ENCODE results near the gene UBQLN3.

Gene UBQLN3

DNA sequence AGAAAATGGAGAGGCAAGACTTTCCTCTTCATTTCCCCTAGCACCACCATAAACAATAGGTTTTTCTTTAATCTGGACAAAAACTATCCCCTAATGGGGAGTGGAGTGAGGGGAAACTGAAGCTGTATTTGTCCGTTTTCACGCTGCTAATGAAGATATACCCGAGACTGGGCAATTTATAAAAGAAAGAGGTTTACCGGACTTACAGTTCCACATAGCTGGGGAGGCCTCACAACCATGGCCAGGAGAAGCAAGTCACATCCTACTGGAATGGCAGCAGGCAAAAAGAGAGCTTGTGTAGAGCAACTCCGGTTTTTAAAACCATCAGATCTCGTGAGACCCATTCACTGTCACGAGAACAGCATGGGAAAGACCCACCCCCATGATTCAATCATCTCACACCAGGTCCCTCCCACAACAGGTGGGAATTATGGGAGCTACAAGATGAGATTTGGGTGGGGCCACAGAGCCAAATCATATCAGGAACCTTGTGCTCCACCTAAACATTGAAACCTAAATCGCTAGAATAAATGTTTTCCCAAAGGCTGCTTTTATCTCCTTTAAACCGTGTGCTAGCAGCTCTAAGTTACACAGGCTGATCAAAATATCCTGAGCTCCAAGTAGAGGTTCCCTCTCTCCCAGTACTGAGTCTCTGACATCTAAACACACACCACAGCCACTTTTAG lies 4.3 kb downstream of the UBQLN3 start:
- DNase-seq (ENCODE audit: low read depth in 2 of 2) = no peak

DNA sequence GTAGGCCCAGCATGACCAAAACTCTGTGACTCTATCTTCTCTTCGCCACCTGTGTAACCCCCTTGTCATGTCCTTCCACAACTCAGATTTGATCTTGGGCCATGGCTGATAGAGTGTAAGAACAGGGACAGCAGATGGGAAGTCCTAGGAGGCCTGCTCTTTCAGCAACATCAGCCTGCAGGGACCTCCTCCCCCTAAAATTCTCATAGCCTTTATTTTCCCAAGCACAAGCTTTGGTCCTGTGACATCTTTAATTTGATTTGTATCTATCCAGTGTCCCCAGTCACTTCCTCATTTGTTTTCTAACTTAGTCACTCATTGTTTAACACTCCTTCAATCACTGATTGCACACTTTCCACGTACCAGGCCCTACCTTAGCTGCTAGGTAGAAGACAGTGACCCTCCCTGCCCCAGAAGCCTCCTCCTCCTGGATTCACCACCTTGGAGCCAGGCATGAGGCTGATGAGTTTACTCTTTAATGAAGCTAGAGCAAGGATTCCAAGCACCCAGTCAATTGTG lies 5.3 kb downstream of the UBQLN3 start:
- no peak for DNase-seq (ENCODE audit: low read depth in 2 of 2)

DNA sequence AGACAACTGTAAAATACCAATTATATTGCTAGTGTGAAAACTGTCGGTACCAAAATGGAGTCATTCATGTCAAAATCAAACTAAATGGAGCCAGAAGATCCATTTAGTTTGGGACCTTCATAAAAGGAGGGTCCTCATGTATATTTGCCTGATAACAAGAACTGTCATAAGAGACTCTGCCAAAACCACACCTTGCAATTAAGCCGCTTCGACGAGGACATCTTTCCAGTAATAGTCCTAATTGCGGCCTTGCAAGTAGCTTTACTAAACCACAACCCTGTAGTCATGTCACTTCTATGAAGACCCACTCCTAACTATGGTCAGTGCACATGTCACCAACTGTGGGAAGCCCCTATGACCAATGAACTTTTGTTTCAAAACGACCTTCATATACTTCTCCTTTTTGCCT lies 9.4 kb downstream of the UBQLN3 start:
- DNase-seq (ENCODE audit: low read depth in 2 of 2) = no peak

DNA sequence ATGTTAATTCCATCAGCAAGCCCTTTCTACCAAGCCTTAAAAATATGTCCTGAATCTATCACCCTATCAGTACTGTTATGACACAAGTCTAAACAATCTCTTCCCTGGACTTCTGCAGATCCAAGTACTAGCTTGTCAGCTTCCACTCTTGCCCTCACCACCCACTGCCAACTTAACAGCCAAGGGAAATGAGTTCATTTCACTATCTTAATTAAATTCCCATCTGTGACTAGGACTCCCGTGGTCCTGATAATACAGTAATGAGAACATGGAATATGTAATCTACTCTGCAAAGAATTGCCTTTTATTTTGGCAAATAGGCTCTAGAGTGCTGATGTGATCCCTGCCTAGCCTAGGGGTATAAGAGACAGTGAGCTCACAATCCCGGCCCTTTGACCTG lies 10.1 kb downstream of the UBQLN3 start:
- no peak for DNase-seq (ENCODE audit: low read depth in 2 of 2)

DNA sequence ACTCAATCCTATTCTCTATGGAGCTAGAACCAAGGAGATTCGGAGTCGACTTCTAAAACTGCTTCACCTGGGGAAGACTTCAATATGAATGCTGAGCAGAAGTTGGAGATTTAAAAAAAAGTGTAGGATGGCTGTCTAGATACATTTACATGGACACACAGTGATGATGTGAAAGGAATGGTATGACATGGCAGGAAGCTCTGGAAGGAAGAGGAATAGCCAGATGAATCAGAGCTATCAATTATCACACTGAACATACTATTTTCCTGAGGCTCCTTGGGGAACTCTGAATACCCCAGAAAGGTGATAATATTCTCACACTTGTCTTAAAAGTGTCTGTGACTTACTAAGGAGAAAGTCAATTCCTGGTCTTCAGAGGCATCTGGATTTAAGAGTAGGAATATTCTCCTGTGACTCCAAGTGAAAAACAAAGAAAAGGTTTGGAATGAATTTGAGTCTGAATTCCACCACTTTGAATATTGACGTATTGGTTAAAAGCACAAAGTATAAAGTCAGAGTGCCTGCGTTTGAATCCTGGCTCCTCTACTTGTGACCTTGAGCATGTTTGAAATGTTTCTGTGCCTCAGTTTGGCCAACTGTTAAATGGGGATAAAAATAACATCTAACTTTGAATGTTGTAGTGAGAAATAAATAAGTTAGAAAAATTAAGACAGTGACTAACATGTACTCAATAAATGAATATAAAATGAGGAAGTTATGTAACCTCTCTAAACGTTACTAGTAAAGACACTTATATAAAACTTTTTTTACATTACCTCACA lies 20.0 kb downstream of the UBQLN3 start:
- DNase-seq (ENCODE audit: low read depth in 2 of 2) = no peak

DNA sequence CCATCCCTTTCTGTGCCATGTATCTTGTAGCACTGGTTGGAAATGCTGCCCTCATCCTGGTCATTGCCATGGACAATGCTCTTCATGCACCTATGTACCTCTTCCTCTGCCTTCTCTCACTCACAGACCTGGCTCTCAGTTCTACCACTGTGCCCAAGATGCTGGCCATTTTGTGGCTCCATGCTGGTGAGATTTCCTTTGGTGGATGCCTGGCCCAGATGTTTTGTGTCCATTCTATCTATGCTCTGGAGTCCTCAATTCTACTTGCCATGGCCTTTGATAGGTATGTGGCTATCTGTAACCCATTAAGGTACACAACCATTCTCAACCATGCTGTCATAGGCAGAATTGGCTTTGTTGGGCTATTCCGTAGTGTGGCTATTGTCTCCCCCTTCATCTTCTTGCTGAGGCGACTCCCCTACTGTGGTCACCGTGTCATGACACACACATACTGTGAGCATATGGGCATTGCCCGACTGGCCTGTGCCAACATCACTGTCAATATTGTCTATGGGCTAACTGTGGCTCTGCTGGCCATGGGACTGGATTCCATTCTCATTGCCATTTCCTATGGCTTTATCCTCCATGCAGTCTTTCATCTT lies 20.9 kb downstream of the UBQLN3 start:
- DNase-seq (ENCODE audit: low read depth in 2 of 2) = no peak

DNA sequence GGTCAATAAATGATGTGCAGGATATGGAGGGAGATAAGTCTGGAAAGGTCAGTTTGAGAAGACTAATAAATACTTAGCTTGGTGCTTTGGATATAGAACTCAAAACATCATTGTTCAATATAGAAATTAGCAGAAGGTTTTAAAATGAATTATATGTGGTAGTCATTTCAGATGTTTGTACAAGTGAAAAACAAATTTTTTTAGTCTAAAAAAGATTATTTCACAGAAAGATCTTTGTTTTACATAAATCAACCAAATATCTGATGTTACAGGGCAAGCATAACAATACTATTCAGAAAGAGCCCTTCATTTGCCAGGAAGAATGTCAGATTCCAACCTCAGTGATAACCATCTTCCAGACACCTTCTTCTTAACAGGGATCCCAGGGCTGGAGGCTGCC lies 21.4 kb downstream of the UBQLN3 start, which contains the start of gene OR52D1:
Gene OR52D1 (plus strand): TSS at position 301 of the 400 bp plus-strand sequence. CDS start 22 bp downstream, at position 323.
- DNase-seq (ENCODE audit: low read depth in 2 of 2) = no peak

DNA sequence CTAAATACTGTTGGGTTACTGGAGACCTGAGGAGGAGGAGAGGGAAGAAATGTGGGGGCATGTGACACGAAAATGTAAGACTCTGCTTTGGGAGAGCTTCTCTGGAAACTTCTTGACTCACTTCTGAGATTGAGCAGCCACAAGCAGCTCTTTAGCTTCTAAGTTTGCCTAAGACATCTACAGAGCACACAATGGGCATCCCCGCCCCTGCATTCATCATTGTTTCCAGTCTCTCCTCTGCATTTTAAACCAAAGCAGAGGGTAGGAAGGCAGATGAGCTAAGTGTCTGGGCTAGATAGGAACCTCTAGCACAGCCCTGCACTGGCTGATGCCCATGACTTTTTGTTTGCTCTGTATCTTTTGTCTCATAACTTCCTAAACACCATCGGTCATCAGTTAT lies 23.3 kb downstream of the UBQLN3 start:
- peak; percentile 5 to 7 for DNase-seq (ENCODE audit: low read depth in 2 of 2)

DNA sequence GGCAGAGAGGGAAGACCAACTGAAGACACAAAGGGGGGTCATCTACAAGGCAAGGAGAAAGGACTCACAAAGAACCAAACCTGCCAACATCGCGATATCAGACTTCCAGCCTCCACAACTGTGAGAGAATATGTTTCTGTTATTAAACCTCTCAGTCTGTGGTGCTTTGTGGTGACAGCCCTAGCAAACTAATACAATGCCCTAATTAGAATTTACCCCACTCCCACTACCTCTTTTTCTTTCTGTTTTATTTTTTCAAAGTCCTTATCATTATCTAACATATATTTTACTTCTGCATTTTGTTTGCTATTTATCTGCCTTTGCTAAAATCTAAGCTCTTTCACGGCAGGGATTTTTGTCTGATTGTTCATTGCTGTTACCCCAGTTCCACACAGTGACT lies 23.8 kb downstream of the UBQLN3 start:
- no peak for DNase-seq (ENCODE audit: low read depth in 2 of 2)

DNA sequence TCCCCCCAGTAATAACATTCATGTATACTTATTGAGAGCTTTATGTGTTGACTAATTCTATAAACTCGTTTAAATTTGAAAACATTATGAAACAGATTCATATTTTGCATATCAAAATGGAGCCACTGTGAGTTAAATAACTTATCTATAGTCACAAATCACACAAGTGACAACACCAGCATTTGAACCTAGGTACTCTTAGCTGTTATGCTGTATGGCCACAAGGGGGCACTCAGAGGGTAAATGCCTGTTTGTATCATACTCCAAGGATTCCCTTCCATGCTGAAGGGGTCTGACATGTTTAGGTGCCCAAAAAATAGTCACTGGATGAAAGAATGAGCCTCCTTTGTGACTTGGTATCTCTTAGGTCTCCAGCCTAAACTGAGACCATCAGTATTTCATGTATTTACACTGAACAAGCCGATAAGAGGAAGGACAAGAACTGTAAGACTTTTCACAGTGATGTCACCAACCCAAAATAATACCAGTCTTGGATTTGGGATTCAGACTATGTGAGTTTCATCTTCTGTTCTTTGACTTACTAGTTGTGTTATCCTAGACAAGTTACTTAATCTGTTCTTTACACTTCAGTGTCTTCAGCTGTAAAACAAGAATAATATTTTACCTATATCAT lies 33.5 kb downstream of the UBQLN3 start:
- DNase-seq (ENCODE audit: low read depth in 2 of 2) = peak in 1 of 2 donors; percentile 15

DNA sequence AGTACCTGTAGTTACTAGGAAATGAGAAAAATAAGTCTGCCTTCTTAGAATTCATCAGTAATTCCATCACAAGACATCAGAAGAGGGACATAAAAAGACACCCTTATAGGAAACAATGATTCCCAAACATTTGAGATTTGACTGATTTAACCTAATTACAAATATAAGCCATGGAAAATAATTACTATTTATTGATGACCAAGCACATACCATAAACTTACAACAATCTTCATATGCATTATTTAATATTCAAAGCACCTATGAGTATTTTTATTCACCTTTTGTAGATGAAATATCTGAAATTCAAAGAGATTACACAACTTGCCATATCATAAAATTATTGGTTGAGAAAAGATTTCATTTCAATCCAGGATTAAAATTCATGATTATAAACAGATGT lies 35.8 kb downstream of the UBQLN3 start:
- DNase-seq (ENCODE audit: low read depth in 2 of 2) = no peak

DNA sequence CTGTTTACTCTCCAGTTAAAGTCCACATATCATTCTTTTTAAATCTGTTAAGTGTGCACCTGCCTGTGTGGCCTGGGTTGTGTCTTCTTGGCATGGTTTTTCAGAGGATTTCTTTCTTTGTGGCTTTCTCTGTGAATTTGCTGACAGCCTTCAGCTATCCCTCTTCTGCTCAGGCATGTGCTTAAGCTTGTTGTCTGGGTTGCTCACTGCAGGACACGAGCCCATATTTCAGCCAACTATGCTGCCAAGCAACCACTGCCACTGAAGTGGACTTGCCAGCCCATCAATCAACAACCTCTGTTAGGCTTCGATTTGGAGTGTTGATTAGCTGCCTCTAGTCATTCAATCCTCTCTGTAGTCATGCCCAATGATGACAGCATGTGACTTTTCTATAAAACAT lies 42.2 kb downstream of the UBQLN3 start:
- DNase-seq (ENCODE audit: low read depth in 2 of 2) = no peak

DNA sequence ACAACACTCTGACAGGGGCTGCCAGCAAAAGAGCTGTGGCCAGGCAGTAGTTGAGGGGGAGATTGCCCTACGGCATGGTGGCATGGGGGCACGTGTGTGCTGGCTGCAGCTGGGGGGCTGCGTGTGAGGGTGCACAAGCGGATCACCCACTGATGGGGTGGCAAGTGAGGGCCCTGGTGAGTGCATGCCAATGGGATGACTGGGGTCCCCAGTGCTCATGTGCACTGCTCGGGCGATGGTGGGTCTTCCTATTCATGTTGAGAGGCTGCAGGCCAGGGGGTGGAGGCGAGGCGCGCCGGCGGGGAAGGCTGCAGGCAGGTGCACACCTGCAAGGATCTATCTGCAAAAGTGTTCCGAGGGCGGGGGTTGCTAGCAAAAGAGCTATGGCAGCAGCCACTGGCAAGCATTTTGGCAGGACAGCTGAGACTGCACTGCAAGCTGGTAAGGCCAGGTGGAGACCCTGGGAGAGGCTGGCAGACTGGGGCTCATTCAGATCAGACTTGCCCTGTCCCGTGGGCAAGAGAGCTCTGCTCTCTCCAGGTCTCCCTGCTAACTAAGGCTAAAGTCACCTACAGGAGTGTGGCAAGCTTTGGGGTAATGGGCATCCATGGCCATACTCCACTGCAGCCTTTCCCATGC lies 48.7 kb downstream of the UBQLN3 start:
- DNase-seq (ENCODE audit: low read depth in 2 of 2) = no peak

All from stimulated activated CD4-positive, alpha-beta T cell treated with anti-CD3 and anti-CD28 coated beads, Interleukin-15, amount 100 ng/mL, for 48 hours (primary cell).